Stimulated activated CD8-positive, alpha-beta memory T cell treated with anti-CD3 and anti-CD28 coated beads, Interleukin-4, amount 100 ng/mL, for 1 hour (primary cell): Measurements from ENCODE around the gene UCK1.
A peak's percentile ranks its signal among the peaks of the same experiment; 100 is the strongest.

Experiments used
- DNase-seq, 2 donors: peaks; one replicate each; pipeline ENCODE4 v3.0.0-alpha.2; 2020; ENCODE audit warnings: low read depth in 2 of 2, low spot score in 1 of 2

Gene UCK1

GRCh38 chr9:131530920-131531832 lies at the start of gene UCK1:
TSS of gene UCK1 (minus strand) at chr9:131531263. CDS start at chr9:131531174, 89 bp downstream.
- peak; percentile 40 to 52 for DNase-seq

DNA sequence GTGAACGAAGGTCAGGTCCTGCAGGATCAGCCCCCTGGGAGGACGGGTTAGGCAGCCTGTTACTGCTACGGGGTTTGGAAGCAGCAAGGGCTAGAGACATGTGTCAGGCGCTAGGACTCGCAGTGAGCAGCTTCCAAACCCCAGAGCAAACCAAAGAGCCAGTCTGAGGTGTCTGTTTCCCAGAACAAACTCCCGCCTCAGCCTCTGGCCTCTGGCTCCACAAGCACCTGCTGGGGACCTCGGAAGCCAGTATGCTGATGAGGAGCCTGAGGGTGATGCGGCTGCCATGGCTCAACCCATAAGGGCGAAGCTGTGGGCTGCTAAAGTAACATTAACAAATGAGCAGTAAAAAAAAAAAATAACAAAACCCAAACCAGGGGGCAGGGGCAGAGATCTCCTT lies 49.3 kb upstream of the UCK1 start:
- DNase-seq, result no peak

DNA sequence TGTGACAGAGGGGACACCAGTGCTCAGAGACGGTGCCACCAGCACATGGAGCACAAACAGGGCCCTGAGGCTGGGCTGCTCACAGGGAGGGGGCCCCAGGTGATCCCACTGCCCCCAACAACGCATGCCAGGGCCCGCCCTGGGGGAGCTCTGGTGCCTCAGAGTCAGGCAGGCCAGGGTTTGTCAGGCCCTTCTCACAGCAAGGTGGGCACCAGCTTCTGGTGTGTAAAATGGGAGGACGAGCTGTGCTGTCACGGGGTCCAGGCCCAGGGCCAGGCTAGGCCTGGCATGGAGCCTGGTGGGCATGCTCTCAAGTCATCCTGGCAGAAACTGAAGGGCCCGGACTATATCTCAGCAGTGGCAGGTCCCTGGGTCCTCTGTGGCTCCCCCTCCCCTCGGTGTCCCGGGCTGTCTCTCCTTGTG lies 48.7 kb upstream of the UCK1 start:
- no peak for DNase-seq

GRCh38 chr9:131578731-131579504 lies 47.9 kb upstream of the UCK1 start:
- no peak for DNase-seq

GRCh38 chr9:131578021-131578420 lies 47.0 kb upstream of the UCK1 start:
- DNase-seq, result no peak

DNA sequence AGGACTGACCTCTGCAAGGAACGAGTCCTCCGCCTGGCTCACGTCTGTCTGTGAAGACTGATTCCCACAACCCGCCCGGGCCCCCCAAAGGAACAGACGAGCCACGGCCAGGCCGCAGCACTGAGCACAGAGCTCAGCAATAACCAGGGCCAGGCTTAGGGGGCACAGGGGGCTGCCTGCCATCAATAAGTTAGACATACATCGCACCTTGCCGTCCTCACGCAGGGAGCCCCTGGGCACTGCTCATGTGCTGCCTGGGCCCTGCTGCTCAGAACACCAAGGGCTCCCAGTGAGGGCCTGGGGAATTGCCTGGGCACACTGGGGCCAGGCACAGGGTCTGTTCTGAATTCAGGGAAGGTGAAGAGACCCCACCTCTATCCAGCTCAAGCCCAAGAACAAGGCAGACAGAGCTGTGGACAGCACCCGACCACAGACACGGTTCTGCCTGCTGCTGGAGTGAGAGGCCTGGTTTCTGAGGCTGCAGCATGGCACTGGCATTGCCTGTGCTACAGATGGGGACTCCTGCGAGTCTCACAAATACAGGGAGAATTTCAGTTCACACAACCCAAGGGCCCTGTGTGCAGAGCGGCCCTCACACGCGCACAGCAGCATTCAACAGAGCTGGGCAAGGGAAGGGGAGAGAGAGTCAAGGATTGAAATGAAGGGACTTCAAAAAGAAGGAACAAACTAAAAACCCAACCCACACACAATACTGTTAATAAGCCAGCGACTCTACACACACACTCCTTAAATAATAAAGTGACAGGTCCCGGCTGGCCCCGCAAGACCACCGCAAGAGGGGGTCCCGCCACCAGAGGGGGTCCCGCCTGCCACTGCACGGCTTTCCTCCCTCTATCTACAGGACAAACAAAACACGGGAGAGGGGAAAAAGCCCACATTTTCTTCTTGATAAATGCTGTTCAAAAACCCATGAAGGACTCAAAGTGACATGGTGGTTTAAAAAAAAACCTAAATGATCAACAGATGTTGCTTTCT lies 46.2 kb upstream of the UCK1 start:
- no peak for DNase-seq

GRCh38 chr9:131575946-131576853 lies 45.1 kb upstream of the UCK1 start:
- DNase-seq, result no peak

DNA sequence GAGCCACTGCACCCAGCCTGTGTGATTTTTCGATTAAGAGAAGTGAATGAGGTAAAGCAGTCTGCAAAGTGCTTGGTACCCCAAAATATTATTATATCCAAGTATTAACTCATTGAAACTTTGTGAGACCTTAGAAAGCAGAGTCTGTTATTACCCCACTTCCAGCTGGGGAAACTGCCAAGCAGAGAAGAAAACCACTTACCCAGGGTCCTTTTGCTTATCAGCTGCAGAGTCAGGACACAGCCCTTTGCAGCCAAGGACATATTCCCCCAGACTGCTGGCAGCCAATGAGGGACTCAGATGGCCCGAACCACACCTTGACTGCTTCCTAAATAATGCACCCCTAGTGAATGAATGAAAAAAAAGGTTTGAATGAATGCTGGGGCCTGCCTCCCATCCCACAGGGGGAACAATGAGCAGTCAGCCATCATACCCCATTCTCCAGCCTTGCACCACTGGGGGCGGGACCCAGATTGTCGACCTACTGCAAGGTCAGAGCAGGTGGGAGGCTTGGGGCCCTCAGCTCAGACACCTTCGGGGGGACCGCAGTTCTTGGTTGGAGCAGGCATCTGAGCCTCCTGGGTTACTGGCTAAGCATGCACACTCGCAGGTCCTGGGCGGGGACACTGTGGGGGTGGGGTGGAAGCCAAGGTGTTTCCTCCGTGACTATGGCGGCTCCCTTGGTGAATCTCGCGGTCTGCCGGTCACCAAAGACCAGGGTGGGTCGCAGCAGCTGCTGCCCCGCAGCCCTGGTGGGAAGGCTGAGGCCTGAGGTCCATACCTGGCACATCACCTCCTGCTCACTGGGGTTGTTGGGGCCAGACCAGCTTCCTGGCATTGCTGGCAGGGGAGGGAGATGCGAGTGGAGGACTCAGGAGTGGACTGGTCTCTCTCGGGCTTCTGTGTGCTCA lies 43.9 kb upstream of the UCK1 start:
- DNase-seq, result no peak

DNA sequence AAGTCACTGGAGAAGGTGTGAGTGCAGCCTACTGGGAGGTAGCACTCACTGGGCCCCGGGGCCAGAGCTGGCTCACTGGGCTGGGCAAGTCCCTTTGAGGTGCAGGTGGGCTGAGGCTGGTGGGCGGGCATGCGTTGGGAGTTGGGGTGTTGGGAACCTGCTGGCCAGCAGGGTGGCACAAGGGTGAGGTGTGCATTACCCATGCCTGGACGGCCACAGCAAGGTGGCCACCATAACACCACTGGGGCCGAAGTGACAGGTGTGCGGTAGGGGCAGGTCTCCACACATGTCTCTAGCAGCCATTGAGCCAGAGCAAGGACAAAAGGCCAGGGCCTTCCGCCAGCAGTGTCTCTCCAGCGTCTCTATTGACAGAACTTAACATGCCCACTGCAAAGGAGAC lies 36.8 kb upstream of the UCK1 start:
- DNase-seq, result no peak

DNA sequence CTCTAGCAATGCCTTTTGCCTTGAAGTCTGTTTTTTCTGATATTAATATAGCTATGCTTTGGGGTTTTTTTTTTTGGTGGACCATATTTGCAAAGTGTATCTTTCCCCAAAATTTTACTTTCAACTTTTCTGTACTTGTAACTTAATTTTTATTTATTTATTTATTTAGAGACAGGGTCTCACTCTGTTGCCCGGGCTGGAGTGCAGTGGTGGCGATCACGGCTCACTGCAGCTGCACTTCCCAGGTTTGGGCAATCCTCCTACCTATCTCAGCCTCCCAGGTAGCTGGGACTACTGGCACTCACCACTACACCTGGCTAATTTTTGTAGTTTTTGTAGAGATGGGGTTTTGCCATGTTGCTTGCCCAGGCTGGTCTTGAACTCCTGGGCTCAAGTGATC lies 35.1 kb upstream of the UCK1 start:
- no peak for DNase-seq

GRCh38 chr9:131565369-131565768 lies 34.3 kb upstream of the UCK1 start:
- no peak for DNase-seq

DNA sequence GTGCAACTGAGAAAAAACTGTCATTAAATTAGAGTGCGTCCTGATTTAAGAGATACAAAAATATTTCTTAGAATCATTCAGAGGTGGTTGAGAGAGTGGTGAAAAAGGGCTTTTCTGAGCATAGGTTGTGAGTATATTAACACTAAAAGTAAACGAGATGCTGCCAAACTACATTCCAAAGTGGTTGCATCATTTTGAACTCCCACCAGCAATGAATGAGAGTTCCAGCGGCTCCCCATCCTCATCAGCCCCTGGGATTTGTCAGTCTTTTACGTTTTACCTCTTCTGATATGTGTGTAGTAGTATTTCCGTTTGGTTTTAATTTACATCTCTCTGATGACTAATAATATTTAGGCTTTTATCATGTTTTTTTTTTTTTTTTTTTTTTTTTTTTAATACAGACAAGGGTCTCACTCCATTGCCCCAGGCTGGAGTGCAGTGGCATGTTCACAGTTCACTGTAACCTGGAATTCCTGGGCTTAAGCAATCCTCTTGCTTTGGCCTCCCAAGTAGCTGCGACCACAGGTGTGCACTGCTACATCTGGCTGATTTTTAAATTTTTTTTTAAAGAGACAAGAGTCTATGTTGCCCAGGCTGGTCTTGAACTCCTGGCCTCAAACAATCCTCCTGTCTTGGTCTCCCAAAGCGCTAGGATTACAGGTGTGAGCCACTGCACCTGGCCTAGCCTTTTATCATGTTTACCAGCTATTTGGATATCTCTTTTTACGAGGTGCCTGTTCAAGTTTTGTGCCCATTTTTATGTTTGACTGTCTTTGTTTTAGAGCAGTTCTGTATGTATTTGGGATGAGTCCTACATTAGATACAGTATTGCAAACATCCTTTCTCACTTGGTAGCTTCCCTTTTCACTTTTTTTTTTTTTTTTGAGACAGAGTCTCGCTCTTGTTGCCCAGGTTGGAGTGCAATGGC lies 31.2 kb upstream of the UCK1 start:
- no peak for DNase-seq

DNA sequence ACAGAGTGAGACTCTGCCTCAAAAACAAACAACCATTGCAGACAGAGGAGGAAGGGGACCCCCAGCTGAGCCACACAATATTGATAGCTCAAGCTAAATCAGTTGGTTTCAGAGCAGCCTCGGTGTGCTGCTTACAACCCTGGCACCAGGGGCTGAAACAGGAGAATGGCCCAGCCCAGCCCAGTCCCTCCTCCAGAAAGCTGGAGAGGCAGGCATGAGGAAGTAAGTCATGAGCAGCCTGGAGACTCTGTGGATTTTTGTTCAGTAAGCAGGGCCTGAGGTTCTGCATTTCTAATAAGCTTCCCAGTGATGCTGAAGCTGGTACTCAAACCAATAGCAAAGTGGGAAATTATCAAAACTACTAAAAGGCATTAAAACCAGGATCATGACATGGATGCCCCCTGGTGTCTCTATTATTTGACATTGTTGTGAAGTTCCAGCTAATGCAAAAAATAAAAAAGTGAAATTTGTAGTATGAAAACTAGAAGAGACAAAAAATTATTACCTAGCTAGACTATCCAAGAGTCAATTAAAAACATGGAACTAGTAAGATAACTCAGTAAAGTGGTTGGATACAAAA lies 28.4 kb upstream of the UCK1 start:
- DNase-seq, result no peak

GRCh38 chr9:131557855-131558548 lies 26.9 kb upstream of the UCK1 start:
- no peak for DNase-seq

- DNase-seq, result no peak
Observed at GRCh38 chr9:131555841-131556673, 25.0 kb upstream of the UCK1 start.

DNA sequence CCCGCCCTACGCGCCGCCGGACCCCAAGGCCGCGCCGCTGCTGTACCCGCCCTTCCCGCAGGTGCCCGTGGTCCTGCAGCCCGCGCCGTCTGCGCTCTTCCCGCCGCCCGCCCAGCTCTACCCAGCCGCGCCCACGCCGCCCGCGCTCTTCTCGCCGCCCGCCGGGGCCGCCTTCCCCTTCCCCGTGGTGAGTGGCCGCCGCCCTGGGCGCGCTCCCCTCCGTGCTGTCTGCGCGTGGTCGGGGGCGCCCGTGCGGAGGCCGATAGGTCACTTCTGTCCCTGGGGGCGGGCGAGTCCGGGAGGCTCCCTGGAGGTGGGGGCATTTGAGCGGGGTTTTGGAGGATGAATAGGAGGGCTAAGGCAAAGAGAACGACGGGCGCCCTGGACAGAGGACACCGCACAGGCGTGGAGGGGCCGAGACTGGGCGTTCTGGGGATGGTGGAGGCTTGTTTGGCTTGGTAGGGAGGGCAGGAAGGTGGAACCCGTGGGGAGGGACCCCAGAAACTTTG lies 23.8 kb upstream of the UCK1 start:
- no peak for DNase-seq
